CMK (cell line): Measurements from ENCODE around the gene NOS1AP.

Source experiments
- DNase-seq: peaks from one replicate; pipeline ENCODE4 v3.0.0-alpha.2; 2010; ENCODE audit warnings: low read depth

NOS1AP gene

DNA sequence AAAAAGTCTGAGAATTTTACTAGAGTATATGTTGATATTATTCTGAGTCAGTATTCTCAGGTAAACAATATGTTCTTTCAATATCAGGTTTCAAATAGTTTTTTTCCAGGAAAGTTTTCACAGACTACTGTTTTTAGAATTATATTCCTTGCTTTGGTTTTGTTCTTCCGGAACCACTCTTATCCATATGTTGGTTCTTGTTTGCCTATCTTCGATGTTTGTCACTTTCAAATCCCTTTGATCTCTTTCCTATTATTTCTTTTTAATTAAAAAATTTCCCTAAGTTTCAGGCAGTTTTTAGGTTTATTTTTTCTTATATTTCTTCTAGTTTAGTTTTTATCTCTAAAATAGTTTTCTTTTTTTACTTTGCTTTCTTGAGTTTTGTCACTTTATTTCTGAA, 20.9 kb downstream of the NOS1AP start:
- no peak for DNase-seq

DNA sequence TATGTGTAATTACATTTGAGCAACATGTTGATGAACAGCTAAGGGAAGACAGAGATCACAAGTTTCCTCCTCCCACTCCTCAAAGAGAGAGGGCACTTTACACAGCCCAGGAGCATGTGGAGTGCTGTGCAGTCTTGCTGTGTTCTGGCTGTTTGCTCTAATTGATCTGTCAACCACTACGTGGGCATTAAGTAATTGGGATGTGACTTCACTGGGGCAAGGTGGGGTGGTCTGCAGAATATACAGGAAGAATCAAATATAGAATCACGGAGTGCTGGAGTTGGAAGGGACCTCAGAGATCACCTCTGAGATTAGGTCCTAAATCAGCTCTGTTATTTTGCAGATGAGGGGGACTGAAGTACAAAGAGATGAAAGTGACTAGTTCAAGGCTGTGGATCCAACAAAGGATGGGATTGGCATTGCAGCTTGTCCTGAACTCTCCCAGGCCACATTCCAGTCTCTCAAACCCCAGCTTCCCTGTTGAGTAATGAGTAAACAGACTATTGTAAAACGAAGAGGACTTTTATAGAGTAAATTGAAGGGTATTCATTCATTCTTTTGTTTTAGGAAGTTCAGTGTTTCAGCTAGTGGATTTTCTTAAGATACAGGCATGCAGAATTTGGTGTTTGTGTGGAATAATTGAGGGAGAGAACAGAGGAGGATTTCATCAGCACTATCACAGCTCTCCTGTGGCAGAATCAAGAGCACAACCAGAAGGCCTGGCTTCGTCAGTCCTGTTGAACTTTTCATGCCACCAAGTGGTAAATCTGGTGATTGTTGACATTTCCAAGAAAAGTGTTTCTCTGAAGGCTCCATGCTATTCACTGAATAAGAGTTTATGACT, 22.4 kb downstream of the NOS1AP start:
- no peak for DNase-seq

DNA sequence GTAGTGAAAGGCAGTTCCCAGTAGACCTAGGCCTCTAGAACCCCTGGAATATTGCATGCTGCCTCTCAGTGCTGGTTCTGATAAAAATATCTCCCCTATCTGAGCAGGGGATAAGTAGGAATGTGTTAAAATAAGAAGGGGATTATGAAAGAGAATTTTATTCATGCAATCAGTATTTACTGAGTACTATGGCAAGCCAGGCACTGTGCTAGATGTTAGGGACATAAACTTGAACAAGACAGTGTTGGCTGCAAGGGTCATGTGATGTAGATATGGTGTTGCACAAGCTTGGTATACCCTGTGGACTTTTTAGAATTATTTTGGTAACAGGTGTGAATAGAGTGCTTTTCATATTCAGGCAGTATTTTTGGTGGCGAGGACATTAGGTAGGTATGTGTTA, 23.6 kb downstream of the NOS1AP start:
- no peak for DNase-seq

DNA sequence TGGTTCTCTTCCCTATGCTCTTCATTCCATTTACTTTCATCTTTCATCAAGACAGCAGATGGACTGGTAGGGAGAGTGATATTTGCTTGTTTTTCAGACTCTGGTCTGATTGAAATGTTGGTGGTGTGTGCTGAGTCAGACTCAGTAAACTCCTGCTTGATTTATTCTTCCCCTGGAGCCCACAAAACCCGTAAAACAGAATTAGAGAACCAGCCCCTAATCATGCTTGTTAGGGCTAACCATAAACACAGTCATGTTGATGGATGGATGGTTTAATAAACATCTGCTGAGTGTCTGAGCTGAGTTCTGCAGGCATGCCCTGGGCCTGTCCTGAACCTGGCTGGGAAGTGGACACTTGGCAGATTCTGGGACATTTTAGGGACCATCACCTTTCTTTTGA, 24.8 kb downstream of the NOS1AP start:
- DNase-seq, result no peak

DNA sequence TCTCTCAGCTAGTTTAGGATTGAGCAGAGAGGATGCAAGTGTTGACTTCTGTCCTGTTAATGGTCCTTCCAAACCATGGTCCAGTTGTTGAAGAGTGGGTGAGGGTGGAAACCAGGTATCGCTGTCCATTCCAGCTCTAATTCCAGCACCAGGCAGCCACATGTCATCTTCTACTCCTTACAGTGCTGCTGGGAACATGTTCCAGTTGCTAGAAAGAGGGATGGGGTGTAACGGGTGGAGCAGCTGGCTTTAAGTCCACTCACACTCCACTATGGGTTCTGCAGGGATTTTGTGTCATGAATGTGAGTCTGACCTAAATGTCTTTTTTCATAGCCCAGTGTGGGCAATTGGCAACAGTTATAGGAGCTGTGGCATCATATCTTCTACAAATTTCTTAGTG, 25.2 kb downstream of the NOS1AP start:
- no peak for DNase-seq

DNA sequence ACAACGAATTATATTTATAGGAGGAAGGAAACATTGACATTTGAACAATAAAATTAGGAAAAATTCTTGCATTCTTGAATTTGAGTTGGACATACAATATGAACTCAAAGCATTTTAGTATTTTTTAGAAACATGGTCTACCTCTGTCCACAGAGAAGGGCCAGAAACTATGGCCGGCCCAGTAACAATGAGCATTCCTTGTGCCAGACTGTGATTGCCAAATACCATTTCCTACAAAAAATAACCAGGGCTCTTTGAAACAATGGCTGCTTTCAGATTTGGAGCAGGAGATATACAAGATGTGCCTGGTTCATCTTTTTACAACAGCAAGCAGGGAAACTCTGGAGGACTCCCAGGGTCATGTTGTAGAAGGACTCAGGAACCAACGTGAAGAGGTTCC, 38.4 kb downstream of the NOS1AP start:
- no peak for DNase-seq

DNA sequence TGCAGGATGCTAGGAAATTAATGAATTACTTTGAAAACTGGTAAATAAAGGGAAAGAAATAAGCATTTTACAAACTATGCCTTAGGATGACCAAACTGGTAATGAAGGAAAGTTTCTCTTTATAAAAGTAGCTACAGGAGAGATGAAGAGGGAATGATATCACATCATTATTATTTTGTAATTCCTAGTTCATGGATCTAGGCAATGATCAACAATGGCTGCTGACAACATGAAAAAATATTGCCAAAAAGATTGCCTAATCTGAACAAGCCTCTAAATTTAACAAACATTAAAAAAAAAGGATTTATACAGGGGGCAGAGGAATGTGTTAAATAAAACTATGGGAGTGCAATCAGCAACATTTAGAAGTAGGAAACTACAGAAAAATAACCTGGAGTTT, 38.9 kb downstream of the NOS1AP start:
- DNase-seq, result no peak

DNA sequence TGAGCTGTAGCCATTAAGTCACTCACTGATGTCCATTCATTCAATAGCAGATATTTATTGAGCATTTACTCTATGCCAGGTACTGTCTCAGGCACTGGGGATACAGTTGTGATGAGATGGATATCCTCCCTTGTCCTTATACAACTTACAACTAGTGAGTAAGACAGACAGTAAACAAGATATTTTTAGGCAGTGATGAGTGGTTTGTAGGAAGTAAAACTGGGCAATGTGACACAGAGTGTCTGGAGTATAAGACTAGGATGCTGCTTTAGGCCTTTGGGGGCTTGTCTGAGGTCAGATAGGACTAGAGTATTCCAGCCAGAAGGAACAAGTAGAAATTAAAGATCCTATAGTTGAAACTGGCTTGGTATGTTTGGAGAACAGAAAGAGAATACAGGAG, 41.4 kb downstream of the NOS1AP start:
- DNase-seq, result no peak

DNA sequence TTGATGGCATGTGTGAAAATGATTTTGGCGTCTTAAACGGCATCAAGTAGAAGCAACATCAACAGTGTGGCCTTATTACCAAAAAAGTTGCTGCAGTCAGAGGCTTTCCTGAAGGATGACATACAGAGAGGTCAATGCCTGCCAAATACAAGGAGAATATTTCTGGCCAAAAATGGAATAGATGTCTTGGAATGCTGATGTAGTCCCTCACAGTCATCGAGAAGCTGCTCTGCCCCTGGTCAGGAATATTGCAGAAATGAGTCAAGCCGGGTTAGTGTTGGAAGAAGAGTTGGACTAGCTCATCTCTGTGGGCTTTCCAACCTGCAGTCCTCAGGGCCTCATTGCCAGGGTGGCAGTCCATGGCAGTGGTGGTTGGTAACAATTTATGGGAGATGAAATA, 42.1 kb downstream of the NOS1AP start:
- no peak for DNase-seq

DNA sequence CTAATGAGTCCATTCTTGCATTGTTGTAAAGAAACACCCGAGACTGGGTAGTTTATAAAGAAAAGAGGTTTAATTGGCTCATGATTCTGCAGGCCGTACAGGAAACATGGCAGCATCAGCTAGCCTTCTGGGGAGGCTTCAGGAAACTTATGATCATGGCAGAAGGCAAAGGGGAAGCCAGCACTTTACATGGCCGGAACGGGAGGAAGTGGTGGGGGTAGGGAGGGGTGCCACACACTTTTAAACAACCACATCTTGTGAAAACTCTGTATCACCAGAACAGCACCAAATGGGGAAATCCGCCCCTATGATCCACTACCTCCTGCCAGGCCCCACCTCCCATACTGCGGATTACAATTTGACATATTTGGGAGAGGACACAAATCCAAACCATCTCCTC, 43.9 kb downstream of the NOS1AP start:
- no peak for DNase-seq

DNA sequence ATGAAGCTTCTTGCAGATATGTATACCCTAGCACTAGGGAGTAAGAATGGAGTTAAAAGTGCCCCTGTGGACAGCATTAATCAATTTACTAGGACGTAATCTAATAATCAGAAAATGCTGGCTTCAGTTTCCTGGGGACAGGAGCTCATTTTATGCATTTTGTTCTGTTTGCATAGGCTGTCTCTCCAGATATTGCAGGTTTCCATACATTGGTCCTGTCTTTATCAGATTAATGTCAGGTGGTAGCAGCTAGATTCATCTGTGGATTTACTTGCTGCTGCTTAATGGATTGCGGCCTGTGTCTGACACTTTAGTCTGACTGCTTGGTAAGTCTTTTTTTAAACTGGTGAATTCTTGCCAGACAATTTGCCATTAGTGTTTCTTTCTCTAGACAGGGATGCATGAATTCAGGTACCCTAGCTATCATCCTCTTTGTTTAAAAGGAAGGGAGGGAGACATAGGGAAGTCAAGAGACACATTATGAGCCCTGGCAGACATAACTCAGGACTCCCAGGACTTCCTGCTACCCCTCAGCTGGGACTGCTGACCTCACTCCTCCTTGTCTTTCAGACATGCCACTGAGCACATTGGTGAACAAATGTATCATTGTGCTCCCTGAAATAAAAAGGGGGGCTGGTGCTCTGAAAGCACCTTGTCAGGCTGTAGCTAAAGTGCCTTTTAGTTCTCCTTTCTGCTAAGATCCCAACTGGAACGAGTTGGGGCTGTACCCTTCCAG, 47.7 kb downstream of the NOS1AP start:
- DNase-seq, result no peak

DNA sequence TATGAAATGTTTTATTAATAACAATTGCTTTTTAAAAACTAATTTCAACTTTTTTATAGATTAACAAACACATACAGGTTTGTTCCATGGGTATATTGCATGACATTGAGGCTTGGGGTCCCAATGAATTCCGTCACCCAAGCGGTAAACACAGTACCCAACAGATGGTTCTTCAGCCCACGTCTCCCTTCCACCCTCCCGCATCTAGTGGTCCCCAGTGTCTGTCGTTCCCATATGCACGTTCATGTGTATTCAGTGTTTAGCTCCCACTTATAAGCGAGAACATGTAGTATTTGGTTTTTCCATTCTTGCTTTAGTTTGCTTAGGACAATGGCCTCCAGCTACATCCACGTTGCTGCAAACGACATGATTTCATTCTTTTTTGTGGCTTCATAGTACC, 48.6 kb downstream of the NOS1AP start:
- no peak for DNase-seq

DNA sequence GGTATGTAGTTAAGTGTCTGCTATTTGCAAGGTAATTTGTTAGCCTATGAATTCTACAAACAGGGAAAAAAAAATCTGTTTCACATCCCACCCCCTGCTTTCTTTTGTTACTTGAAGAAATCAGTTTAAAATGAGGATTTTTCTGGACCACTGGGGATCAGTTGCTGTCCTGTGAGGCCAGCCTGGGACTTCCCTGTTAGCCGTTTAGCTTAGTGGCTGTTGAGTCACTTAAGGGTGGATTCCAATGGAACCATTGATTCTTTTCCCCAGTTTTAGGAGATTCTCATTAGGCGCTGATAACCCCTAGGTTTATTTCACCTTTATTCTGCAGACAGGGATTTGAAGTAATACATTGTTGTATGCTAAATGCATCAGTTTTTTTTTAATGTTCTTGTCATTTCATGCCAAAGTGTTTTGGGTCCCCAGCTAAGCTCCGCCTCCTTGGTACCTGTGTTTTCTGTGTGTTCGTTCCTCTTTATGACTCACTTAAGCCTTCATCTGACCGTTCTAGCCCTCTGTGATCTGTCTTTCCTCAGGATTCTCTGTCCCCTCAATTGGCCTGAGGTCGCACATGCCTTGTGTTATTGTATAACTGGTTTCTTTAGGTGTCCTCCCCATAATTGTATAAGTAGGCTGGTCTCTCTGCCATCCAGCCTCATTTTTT, 59.3 kb downstream of the NOS1AP start:
- DNase-seq, result no peak

DNA sequence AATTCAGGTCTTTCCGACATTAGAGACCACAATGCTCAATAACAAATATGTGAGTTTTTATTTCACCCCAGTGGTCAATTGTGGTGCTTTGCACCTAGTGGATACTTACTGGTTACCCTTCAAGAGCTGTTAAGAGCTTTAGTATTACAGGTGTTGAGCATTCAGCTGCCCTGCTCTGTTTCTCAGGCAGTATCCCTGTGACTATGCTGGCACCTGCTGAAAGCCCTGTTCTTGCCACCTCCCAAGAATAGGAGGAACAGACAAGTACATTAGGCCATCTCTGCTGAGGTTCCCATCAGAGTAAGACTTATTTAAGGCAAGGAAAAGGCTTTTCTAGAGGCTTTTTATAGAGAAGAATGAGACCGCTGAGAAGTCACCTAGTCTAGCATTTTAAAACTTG, 60.8 kb downstream of the NOS1AP start:
- no peak for DNase-seq

DNA sequence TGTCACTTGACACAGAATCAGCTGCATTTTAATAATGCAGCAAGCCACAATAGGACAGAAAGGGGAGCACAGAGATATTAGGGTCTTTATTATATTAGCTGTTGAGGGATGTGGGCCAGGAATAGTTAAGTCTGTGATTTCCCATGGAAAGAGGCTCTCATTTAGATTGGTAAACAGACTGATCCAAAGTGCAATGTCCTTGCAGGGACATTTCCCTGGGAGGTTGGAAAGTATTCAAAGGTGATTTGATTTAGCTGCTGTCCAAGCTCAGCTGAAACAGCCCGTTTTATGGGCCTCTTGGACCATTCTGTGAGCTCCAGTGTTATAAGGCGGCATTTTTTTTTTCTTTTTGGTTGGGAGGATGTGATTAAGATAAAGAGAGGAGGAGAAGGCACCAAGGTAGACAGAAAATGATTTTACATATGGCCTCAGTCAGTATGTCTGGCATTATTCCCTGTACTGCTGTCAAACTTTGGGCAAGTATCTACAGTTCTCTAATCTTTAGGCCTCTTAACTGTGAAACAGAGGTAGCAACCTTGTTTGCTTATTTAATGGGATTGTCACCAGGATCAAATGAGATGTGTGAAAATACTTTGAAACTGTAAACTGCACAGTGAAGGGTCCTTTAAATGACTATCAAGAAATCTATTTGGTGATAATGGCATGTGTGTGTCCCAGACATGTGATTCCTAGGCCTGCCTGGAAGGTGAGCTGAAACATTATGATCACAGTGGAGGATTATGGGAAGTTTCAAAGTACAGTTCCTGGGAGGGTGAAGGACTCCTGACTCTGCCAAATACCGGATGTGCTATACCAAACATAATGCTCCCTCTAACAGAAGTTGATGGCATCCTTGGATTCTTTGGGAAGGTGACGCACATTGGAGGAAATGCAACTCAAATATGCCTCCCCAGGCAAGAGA, 62.2 kb downstream of the NOS1AP start:
- no peak for DNase-seq

DNA sequence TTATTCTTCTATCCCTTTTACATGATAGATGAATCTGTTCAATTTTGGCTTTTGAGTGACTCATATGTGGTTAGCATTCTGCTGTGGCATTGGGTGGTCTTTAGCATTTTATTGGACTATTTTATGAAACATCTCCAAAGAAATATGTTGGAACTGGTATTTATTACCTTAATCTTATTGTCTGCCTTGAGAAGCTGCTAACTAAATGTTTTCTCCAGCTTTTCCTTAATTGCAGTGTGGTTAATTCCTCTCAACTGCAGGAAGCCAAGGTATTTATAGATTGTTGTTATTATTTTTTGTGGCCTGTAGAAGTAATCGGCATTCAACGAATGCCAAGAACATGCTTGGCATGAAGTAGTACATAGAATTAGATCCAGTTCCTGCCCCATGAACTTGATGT, 64.1 kb downstream of the NOS1AP start:
- no peak for DNase-seq

DNA sequence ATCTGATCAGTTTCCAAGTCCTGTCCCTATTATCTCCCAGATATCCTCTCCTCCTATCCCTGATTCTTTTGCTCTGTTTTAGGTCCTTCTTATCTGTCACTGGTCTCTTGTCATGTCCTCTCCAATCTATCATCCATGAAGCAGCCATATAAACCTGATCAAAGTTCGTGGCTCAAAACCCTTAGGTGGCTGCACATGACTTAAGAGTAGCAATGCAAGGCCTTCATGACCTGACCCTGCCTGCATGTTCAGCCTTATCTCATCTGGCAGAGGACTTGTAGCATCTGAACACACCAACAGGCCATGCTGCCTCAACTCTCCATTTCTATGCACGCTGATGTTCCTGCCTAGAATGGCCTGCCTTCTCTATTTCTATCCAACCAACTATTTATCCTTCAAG, 65.2 kb downstream of the NOS1AP start:
- DNase-seq, result no peak

DNA sequence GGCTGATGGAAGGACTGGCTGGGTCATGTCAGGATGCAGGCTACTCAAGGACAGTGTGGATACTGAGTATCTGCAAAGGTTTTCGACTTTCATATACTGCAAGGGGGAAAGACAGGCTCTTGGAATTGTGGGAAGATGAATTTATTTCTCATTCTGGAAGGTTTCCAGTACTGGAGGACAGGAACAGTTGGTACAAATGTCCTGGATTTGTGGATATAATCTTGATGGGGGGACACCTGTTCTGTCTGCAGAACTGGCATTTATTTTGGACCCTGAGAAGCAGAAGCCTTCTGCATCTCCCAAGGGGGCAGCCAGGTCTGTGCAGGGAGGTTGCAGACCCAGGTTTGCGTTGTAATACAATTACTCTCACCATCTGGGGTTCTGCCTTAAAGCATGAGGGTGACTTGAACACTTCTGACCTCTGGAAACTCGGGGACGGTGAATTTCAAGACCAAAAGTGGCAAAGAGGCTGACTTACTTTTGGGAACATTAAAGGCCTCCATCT, 65.8 kb downstream of the NOS1AP start:
- DNase-seq, result no peak

DNA sequence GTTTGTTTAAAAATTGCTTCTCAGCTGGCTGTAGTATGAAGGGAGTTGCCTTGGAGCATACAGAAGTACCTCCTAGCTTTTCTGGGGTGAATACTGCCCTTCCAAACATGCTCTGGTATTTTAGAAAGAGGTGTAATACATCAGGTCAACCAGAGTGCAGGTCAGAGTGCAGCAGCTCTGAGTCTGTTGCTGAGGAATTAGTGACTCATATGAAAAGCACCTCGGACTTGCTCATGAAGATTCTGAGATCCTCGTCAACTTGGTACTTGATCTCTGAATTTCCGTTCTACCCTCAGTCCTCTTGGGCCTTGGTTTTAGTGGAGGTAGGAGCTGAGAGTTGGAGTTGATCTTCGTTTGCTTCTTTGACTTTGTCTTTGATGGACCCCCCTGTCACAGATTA, 67.3 kb downstream of the NOS1AP start:
- no peak for DNase-seq

DNA sequence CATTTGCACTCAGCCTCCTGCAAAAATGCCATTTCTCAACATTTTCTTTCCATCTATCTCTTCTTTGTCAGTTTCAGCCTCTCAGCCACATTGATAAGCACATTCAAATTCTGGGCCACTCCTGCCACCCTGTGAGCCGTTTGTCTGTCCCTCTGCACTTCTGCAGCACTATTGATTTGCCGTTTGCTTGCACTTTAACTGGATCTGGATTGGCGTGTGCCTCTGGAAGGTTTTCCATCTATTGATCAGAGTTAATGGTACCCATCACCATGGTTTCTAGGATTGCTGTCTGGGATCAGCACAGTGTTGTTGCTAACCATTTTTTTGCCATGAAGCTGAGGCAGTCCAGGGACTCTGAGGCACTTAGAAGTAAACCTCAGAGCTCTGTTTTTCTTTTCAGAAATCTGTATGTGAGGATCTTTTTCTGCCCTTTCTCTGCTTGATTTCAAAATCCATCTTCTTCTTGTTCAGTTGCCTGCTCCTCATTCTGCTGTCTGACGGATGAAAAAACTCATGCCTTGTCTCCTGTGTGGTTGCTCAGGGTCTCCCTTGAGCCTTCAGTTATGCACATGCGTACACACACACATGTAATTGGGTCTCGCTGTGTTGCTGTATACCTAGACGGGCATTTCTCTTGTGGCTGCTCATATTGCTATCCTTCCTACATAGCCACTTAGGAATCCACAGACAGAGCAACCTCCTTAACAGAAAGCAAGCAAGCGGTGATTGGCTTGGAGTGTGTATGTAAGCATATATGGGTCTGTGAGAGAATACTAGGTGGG, 67.9 kb downstream of the NOS1AP start:
- no peak for DNase-seq

DNA sequence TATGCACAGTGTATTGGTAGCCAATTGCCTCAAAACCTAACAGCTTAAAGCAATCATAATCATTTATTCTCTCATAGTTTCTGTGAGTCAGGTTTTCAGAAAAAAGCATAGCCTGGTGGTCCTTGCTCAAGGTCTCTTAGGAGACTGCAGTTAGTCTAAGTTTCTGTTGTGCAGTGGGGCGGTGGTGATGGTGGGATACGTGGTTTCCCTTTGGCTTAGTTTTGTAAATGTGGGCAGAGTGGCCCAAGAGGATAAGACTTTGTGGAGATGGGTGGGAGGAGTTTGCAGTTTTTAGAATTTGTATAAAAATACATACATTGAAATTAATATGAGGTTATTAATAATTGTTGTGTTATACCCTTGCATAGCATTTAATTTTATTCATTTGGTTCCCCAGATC, 68.6 kb downstream of the NOS1AP start:
- DNase-seq, result peak; percentile 68
